Uterus (tissue), 4 donors: ENCODE results near the gene RNF144A. TPM values are rescaled to one million over a fixed set of nuclear protein-coding genes. Genes with fewer than 3 reads are reported as not detected.

Source experiments
- DNase-seq, 2 donors: peaks; one replicate each; pipeline ENCODE4 v3.0.0-alpha.2; 2019 to 2020
- H3K27ac ChIP-seq, 2 donors: fragments of 200-600 bp; sonication (generic); 1 replicate in 1 of 2; 2 replicates in 1 of 2; pipeline ENCODE4 v1.5.1; 2016 to 2018
- H3K27me3 ChIP-seq, 2 donors: fragments of 200-600 bp; sonication (generic); one replicate each; pipeline ENCODE4 v1.5.1; 2018 to 2019; ENCODE audit warnings: control low read depth in 1 of 2
- H3K36me3 ChIP-seq, 2 donors: fragments of 200-600 bp; sonication (generic); one replicate each; pipeline ENCODE4 v1.5.1; 2019; ENCODE audit warnings: control low read depth in 1 of 2
- H3K4me1 ChIP-seq, 2 donors: fragments of 200-600 bp; sonication (generic); one replicate each; pipeline ENCODE4 v1.5.1; 2018 to 2019; ENCODE audit warnings: control low read depth in 1 of 2
- H3K4me3 ChIP-seq, 2 donors: fragments of 200-600 bp; sonication (generic); 1 replicate in 1 of 2; 2 replicates in 1 of 2; pipeline ENCODE4 v1.5.1; 2018 to 2019; ENCODE audit warnings: mild to moderate bottlenecking in 1 of 2
- H3K9me3 ChIP-seq, 2 donors: fragments of 200-600 bp; sonication (generic); one replicate each; pipeline ENCODE4 v1.5.1; 2019; ENCODE audit warnings: control low read depth in 1 of 2
- POLR2A ChIP-seq, 2 donors: fragments of 450-650 bp; IDR thresholded peaks; one replicate each; pipeline ENCODE4 v1.6.1; 2016; ENCODE audit warnings: antibody characterized with exemption in 2 of 2, mild to moderate bottlenecking in 1 of 2, moderate library complexity in 1 of 2
- intact Hi-C: fragments of 100-400 bp; cut with DNase I; formaldehyde crosslinking; loops from one replicate; pipeline ENCODE4 v1.15.1; 2023; ENCODE audit warnings: low total_unique reads
- total RNA-seq, 4 donors: library from RNA; depleted of rRNA in 3 of 4; stranded (reverse); fragments of >200 nt in 3 of 4; gene quantifications; one replicate each; pipeline versions ENCODE4 v1.1.0 to v1.2.4, GENCODE V29; 2014 to 2023
- TF ChIP-seq, protein P1 (sequence below), 4 experiments: fragments of 200-600 bp in 2 of 4; fragments of 450-650 bp in 2 of 4; sonication (generic) in 2 of 4; IDR thresholded peaks; one replicate each; pipeline ENCODE4 v1.5.1; 2016 to 2019; ENCODE audit warnings: antibody characterized with exemption in 4 of 4, mild to moderate bottlenecking in 2 of 4, moderate library complexity in 1 of 4
- donor health status: DM: yes; HTN: yes; CAD: no.

Gene RNF144A
- total RNA-seq, 4 donors from 2014 or later: 22.5 to 103 (median 63.0) TPM

DNA sequence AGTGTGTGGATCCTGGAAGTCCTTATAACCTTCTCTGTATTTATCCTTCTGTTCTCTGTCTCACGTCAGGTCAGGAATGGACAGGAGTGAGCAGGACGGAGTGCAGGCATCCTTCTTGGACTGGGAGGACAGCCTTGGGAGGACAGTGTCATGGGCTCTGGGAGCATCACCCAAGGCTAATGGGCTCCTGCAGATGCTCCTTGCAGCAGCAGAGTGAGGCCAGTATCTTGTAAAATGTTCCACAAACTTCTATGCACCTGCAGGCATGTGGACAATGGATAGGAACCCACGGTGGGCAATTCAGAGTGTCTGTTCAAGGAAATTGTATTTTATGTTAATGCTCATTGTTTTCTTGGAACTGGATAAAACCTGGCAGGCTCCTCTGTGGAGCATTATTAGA is 176.2 kb downstream of the RNF144A start:
- no peak for TF ChIP-seq POLR2A (IDR thresholded peaks at IDR 0.05)
- TF ChIP-seq, protein P1, sequence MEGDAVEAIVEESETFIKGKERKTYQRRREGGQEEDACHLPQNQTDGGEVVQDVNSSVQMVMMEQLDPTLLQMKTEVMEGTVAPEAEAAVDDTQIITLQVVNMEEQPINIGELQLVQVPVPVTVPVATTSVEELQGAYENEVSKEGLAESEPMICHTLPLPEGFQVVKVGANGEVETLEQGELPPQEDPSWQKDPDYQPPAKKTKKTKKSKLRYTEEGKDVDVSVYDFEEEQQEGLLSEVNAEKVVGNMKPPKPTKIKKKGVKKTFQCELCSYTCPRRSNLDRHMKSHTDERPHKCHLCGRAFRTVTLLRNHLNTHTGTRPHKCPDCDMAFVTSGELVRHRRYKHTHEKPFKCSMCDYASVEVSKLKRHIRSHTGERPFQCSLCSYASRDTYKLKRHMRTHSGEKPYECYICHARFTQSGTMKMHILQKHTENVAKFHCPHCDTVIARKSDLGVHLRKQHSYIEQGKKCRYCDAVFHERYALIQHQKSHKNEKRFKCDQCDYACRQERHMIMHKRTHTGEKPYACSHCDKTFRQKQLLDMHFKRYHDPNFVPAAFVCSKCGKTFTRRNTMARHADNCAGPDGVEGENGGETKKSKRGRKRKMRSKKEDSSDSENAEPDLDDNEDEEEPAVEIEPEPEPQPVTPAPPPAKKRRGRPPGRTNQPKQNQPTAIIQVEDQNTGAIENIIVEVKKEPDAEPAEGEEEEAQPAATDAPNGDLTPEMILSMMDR (IDR thresholded peaks at IDR 0.05): no peak
- intact Hi-C loops: no loop called here
- Histone ChIP-seq H3K36me3 (no peaks in the 10 kb centered on the region), H3K9me3 (no peaks in the 10 kb centered on the region), H3K27ac (no peak overlapping the region), H3K27me3 (no peaks in the 10 kb centered on the region), H3K4me3 (no peak overlapping the region), H3K4me1 (no peaks in the 10 kb centered on the region)
- DNase-seq: no peak

Other genes starting within 250 kb of the RNF144A start
- 1 to 10 TPM; 2.9 to 9.7 (median 8.0) TPM for gene CMPK2, start 51.5 kb upstream of the RNF144A start, total RNA-seq
- 10 to 100 TPM in 2 of 4 donors, under 1 TPM in 2; 0.29 to 14.7 (median 6.3) TPM for gene RSAD2, start 39.6 kb upstream of the RNF144A start, total RNA-seq